ENCODE data around the gene SLX4IP. TPM values are rescaled to one million over a fixed set of nuclear protein-coding genes. Genes with fewer than 3 reads are reported as not detected.

The SLX4IP gene
- total and polyA plus RNA-seq, 2 of the 13 experiments (the other 11 are each of a cell fraction or from before 2014, with no cell fraction given), result 3.6 to 7.3 TPM

- no peak for TF ChIP-seq BRF2 (CRISPR knock-in tag; IDR thresholded peaks at IDR 0.05)
- no peak for TF ChIP-seq ZNF790 (CRISPR knock-in tag; IDR thresholded peaks at IDR 0.05; ENCODE audit: borderline replicate concordance)
- no peak for TF ChIP-seq ARHGAP35 (CRISPR knock-in tag; IDR thresholded peaks at IDR 0.05; ENCODE audit: borderline replicate concordance)
- no peak for TF ChIP-seq NFATC3 (CRISPR knock-in tag; IDR thresholded peaks at IDR 0.05)
- TF ChIP-seq ARID5B (CRISPR knock-in tag; IDR thresholded peaks at IDR 0.05), result peak; percentile 93
- TF ChIP-seq RELA (CRISPR knock-in tag; IDR thresholded peaks at IDR 0.05), result no peak
- no peak for TF ChIP-seq ZNF143 (CRISPR knock-in tag; IDR thresholded peaks at IDR 0.05)
- 0 out of 2 replicates have a peak, but pooled peaks have one; percentile 25 for TF ChIP-seq ZNF580 (CRISPR knock-in tag; IDR thresholded peaks at IDR 0.05; ENCODE audit: borderline replicate concordance, low read depth)
- TF ChIP-seq ZBTB21 (CRISPR knock-in tag; IDR thresholded peaks at IDR 0.05), result no peak; the same call in 1 of the 2 replicates
- TF ChIP-seq NR3C1 (CRISPR knock-in tag; IDR thresholded peaks at IDR 0.05), result no peak
- TF ChIP-seq ETS1 (CRISPR knock-in tag; IDR thresholded peaks at IDR 0.05), result no peak
- peak; percentile 93 for TF ChIP-seq ZNF614 (CRISPR knock-in tag; IDR thresholded peaks at IDR 0.05; ENCODE audit: borderline replicate concordance)
- no peak for TF ChIP-seq SIN3A (IDR thresholded peaks at IDR 0.05; ENCODE audit: borderline replicate concordance, low read depth, low read length)
- TF ChIP-seq DMAP1 (CRISPR knock-in tag; IDR thresholded peaks at IDR 0.05), result peak; percentile 40; the same call in 1 of the 2 replicates
- 0 out of 2 replicates have a peak, but pooled peaks have one; percentile 11 for TF ChIP-seq ATF1 (CRISPR knock-in tag; IDR thresholded peaks at IDR 0.05)
- no peak for TF ChIP-seq SRSF1 (optimal IDR thresholded peaks at IDR 0.05; ENCODE audit: low read depth, low read length)
- TF ChIP-seq TAF15 (IDR thresholded peaks at IDR 0.05; ENCODE audit: low read depth, low read length, poor library complexity, severe bottlenecking), result no peak
- no peak for TF ChIP-seq ZNF512 (CRISPR knock-in tag; IDR thresholded peaks at IDR 0.05)
- TF ChIP-seq ASH2L (IDR thresholded peaks at IDR 0.05; ENCODE audit: insufficient read length, low read depth, low read length), result no peak
- TF ChIP-seq NKX3-1 (CRISPR knock-in tag; IDR thresholded peaks at IDR 0.05), result no peak
- no peak for TF ChIP-seq PCBP2 (optimal IDR thresholded peaks at IDR 0.05; ENCODE audit: low read depth, low read length, poor library complexity, severe bottlenecking)
- no peak for TF ChIP-seq ZNF841 (CRISPR knock-in tag; IDR thresholded peaks at IDR 0.05; ENCODE audit: borderline replicate concordance)
Observed at GRCh38 chr20:10511509-10512251, 76.6 kb downstream of the SLX4IP start (continued).
